Measurements from ENCODE around the gene MDGA2. TPM values are rescaled to one million over a fixed set of nuclear protein-coding genes. Genes with fewer than 3 reads are reported as not detected.

MDGA2 gene
- total and polyA plus RNA-seq, 2 of the 4 experiments (the other 2 are of a cell fraction): 0.02 TPM; not detected in 1

GRCh38 chr14:47154276-47154797 is 521.1 kb downstream of the MDGA2 start:
- DNase-seq (no peak), ATAC-seq (ENCODE audit: low read depth) (no peak)
- H3K4me3 ChIP-seq (ENCODE audit: insufficient read depth, low read depth, low read length): no peak overlapping the region
- H3K14ac ChIP-seq (replicated peaks; ENCODE audit: low read depth, low read length): no peak overlapping the region
- H4K20me1 ChIP-seq (ENCODE audit: insufficient read depth, low read length): no peaks in the 10 kb centered on the region
- no peak overlapping the region for H3K4me2 ChIP-seq (ENCODE audit: low read depth, low read length)
- H2AK5ac ChIP-seq (ENCODE audit: low read depth, low read length): no peak overlapping the region
- no peak overlapping the region for H3K56ac ChIP-seq (ENCODE audit: extremely low read depth, insufficient read depth, low read length)
- no peaks in the 10 kb centered on the region for H3K4me1 ChIP-seq (ENCODE audit: control insufficient read depth, insufficient read depth, low read length)
- WGBS, 2 experiments (ENCODE audit: extremely low coverage in 2 of 2, insufficient read length in 1 of 2): 77% methylated on average over 5 of the region's 14 CpGs; no CpG with 5 or more reads in 1 of the 2 experiments
- BruUV-seq (replicated peaks): no TSS peak
- H4K8ac ChIP-seq (ENCODE audit: low read depth in 2 of 2, low read length in 2 of 2): no peak overlapping the region
- H3K9ac ChIP-seq (ENCODE audit: low read depth, low read length): no peak overlapping the region
- TF ChIP-seq RFX5 (IDR thresholded peaks at IDR 0.05; ENCODE audit: low read depth, low read length) (no peak), MXI1 (IDR thresholded peaks at IDR 0.05; ENCODE audit: borderline replicate concordance, low read depth, low read length) (no peak)
- no peaks in the 10 kb centered on the region for H3K36me3 ChIP-seq (ENCODE audit: control insufficient read depth, insufficient read depth, low read length)
- dilution Hi-C loops (cut with HindIII; ENCODE audit: low sequenced_read_pairs, unreplicated experiment) (no loop called here), in situ Hi-C loops (cut with MboI; ENCODE audit: low sequenced_read_pairs) (no loop called here), intact Hi-C loops (cut with micrococcal nuclease) (no loop called here)
- H3K79me1 ChIP-seq (ENCODE audit: low read depth in 1 of 2, low read length in 2 of 2): no peaks in the 10 kb centered on the region
- H3K9me1 ChIP-seq (ENCODE audit: insufficient read depth, low read length): no peaks in the 10 kb centered on the region
- H2BK5ac ChIP-seq (ENCODE audit: low read depth, low read length, poor library complexity, severe bottlenecking): no peak overlapping the region
- no peak overlapping the region for H2AFZ ChIP-seq (replicated peaks; ENCODE audit: low read length, poor library complexity)
- no peak overlapping the region for H3K18ac ChIP-seq (ENCODE audit: low read depth, low read length)
- CTCF ChIA-PET: no interaction called here
- no peak overlapping the region for H2AK9ac ChIP-seq (replicated peaks; ENCODE audit: low read depth, low read length, poor library complexity)
- H3K23ac ChIP-seq (ENCODE audit: low read depth, low read length): no peak overlapping the region
- POLR2A ChIA-PET (ENCODE audit: unreplicated experiment): interaction anchor here (0.9 kb wide), 1 partner anchor 10 kb away, joined by 3 read pairs; no protein-coding TSS in a partner anchor
- no peaks in the 10 kb centered on the region for H3K27me3 ChIP-seq (ENCODE audit: control insufficient read depth, insufficient read depth, low read length)
- H3K9me3 ChIP-seq (ENCODE audit: control insufficient read depth, insufficient read depth, low read length): peaks cover 18% of the 10 kb centered on the region
- no peak overlapping the region for H2BK120ac ChIP-seq (ENCODE audit: low read depth, low read length)
- H3K27ac ChIP-seq (ENCODE audit: insufficient read depth, low read length): no peak overlapping the region
- no peak overlapping the region for H2BK15ac ChIP-seq (ENCODE audit: low read depth, low read length)
- no peak overlapping the region for H4K5ac ChIP-seq (ENCODE audit: low read depth, low read length)
- no peak overlapping the region for H3K4ac ChIP-seq (ENCODE audit: low read depth, low read length)
- H4K91ac ChIP-seq (ENCODE audit: insufficient read depth, low read depth, low read length): no peak overlapping the region
- no peak overlapping the region for H2BK20ac ChIP-seq (ENCODE audit: low read depth, low read length)

Measured in IMR-90 (cell line).